Endothelial cell of umbilical vein (primary cell): ENCODE results near the gene RPL36AL. TPM values are rescaled to one million over a fixed set of nuclear protein-coding genes. Genes with fewer than 3 reads are reported as not detected.

Source experiments
- BruUV-seq: library from RNA; stranded (reverse); fragments of 400-500 nt; replicated peaks from 2 replicates; lab custom pipeline; 2021; lab: Mats Ljungman, UMichigan
- CTCF ChIA-PET: fragments of 300-600, 350-600 bp; sonication (Branson Sonifier 250); formaldehyde crosslinking; loops from one replicate; lab custom pipeline; 2021; ENCODE audit warnings: antibody characterized with exemption, inconsistent platforms; lab: Charles Lee
- POLR2A ChIA-PET: fragments of 300-600, 350-600 bp; sonication (Branson Sonifier 250); formaldehyde crosslinking; loops from one replicate; lab custom pipeline; 2021; ENCODE audit warnings: antibody characterized with exemption, inconsistent platforms; lab: Charles Lee
- DNase-seq: peaks from one replicate; pipeline ENCODE4 v3.0.0-alpha.2; 2011; ENCODE audit warnings: low read depth, low spot score
- FAIRE-seq: peaks from 2 replicates; lab custom pipeline; 2011; peaks lifted over from hg19 to GRCh38; lab: Jason Lieb, UNC
- H2AFZ ChIP-seq: 2 replicates; pipeline ENCODE4 v1.6.0; 2012; ENCODE audit warnings: low read depth, low read length, control low read depth, inconsistent platforms
- H3K27ac ChIP-seq: 2 replicates; pipeline ENCODE4 v1.5.1; 2011; ENCODE audit warnings: low read depth, mild to moderate bottlenecking, control low read depth, low read length, moderate library complexity; ENCODE audit not compliant: insufficient read depth
- H3K27me3 ChIP-seq, 2 experiments: 2 replicates each; pipeline versions ENCODE4 v1.6.0 to v1.6.1; 2011; ENCODE audit warnings: low read length in 2 of 2, mixed read lengths in 1 of 2; ENCODE audit not compliant: control insufficient read depth in 2 of 2, insufficient read depth in 2 of 2
- H3K36me3 ChIP-seq, 2 experiments: 2 replicates in 1 of 2; 3 replicates in 1 of 2; pipeline ENCODE4 v1.5.1; 2011; ENCODE audit warnings: low read length in 2 of 2, mild to moderate bottlenecking in 1 of 2, moderate library complexity in 1 of 2; ENCODE audit not compliant: control insufficient read depth in 2 of 2, insufficient read depth in 2 of 2; ENCODE audit errors: extremely low read depth in 1 of 2
- H3K4me1 ChIP-seq: 3 replicates; pipeline ENCODE4 v1.5.1; 2011; ENCODE audit warnings: mild to moderate bottlenecking, low read length; ENCODE audit not compliant: control insufficient read depth, insufficient read depth; ENCODE audit errors: extremely low read depth
- H3K4me2 ChIP-seq: 2 replicates; pipeline ENCODE4 v1.6.1; 2011; ENCODE audit warnings: low read length, control low read depth, mixed read lengths; ENCODE audit not compliant: insufficient read depth
- H3K4me3 ChIP-seq, 3 experiments: fragments of 200-600 bp in 1 of 3; sonication (generic), shearing (Covaris generic) in 1 of 3; replicated peaks in 1 of 3; 2 replicates each; pipeline ENCODE4 v1.5.1; 2011 to 2016; ENCODE audit warnings: control low read depth in 3 of 3, low read length in 3 of 3, mild to moderate bottlenecking in 2 of 3, inconsistent platforms in 1 of 3, low read depth in 1 of 3, moderate library complexity in 1 of 3; ENCODE audit not compliant: insufficient read depth in 1 of 3
- H3K79me2 ChIP-seq: 2 replicates; pipeline ENCODE4 v1.6.0; 2012; ENCODE audit warnings: low read length, inconsistent platforms; ENCODE audit not compliant: control insufficient read depth, insufficient read depth
- H3K9ac ChIP-seq: replicated peaks from 2 replicates; pipeline ENCODE3; 2011; ENCODE audit warnings: low read length, control low read depth; ENCODE audit not compliant: insufficient read depth; ENCODE audit errors: extremely low read depth
- H3K9me1 ChIP-seq: replicated peaks from 3 replicates; pipeline ENCODE4 v1.6.0; 2011; ENCODE audit warnings: mild to moderate bottlenecking, low read length; ENCODE audit not compliant: control insufficient read depth, insufficient read depth; ENCODE audit errors: extremely low read depth
- H3K9me3 ChIP-seq: replicated peaks from 2 replicates; pipeline ENCODE4 v1.5.1; 2012; ENCODE audit warnings: low read length, inconsistent platforms; ENCODE audit not compliant: control insufficient read depth, insufficient read depth
- H4K20me1 ChIP-seq: replicated peaks from 2 replicates; pipeline ENCODE3; 2011; ENCODE audit warnings: mild to moderate bottlenecking, low read length; ENCODE audit not compliant: control insufficient read depth, insufficient read depth; ENCODE audit errors: extremely low read depth
- EZH2 ChIP-seq: IDR thresholded peaks from 2 replicates; pipeline ENCODE4 v1.6.1; 2012; ENCODE audit warnings: borderline replicate concordance, low read depth, mild to moderate bottlenecking, moderate library complexity, low read length, inconsistent platforms; ENCODE audit not compliant: severe bottlenecking
- FOS ChIP-seq: IDR thresholded peaks from 2 replicates; pipeline ENCODE4 v1.6.1; 2011; ENCODE audit warnings: mild to moderate bottlenecking, low read length, moderate library complexity, borderline replicate concordance; ENCODE audit not compliant: insufficient read depth
- GATA2 ChIP-seq: IDR thresholded peaks from 2 replicates; pipeline ENCODE4 v1.7.0; 2011; ENCODE audit warnings: low read depth, mild to moderate bottlenecking, moderate library complexity, mixed read lengths, low read length; ENCODE audit not compliant: insufficient read length, insufficient read depth
- JUN ChIP-seq: IDR thresholded peaks from 2 replicates; pipeline ENCODE4 v1.6.1; 2011; ENCODE audit warnings: borderline replicate concordance, low read depth; ENCODE audit not compliant: insufficient read length, insufficient read depth
- MAX ChIP-seq: IDR thresholded peaks from 2 replicates; pipeline ENCODE4 v1.6.1; 2011; ENCODE audit not compliant: insufficient read depth, insufficient read length
- MYC ChIP-seq: IDR thresholded peaks from one replicate; pipeline ENCODE4 v1.6.1; 2011; ENCODE audit warnings: mild to moderate bottlenecking, low read depth, low read length
- POLR2A ChIP-seq: IDR thresholded peaks from 2 replicates; pipeline ENCODE4 v1.6.1; 2012; ENCODE audit warnings: low read depth, mild to moderate bottlenecking, control low read depth, low read length
- POLR2AphosphoS5 ChIP-seq: IDR thresholded peaks from 2 replicates; pipeline ENCODE4 v1.6.1; 2012; ENCODE audit warnings: low read depth, mild to moderate bottlenecking, control low read depth, low read length, moderate library complexity; ENCODE audit not compliant: insufficient read depth
- dilution Hi-C: fragments of 300-500 bp; cut with MboI; formaldehyde crosslinking; loops from one replicate; pipeline ENCODE4 v1.15.0; 2019; ENCODE audit warnings: low sequenced_read_pairs; ENCODE audit not compliant: extremely low pct_ligation_motif_present
- intact Hi-C: fragments of 100-400 bp; cut with micrococcal nuclease; formaldehyde crosslinking; loops from one replicate; pipeline ENCODE4 v1.10.0; 2022
- polyA plus RNA-seq, 4 experiments: library from polyadenylated mRNA; depleted of rRNA in 3 of 4; stranded (reverse) in 3 of 4; unstranded in 1 of 4; fragments of >200 nt; gene quantifications; 2 replicates each; pipeline versions ENCODE4 v1.2.1 to v1.2.3, GENCODE V29; 2011 to 2012; ENCODE audit warnings: missing spikeins in 1 of 4
- total RNA-seq: library from RNA; stranded (reverse); gene quantifications from 2 replicates; pipeline ENCODE4 v1.2.3, GENCODE V29; 2021
- TF ChIP-seq, protein P1 (sequence below), 2 donors: IDR thresholded peaks; 1 replicate in 1 of 2; 2 replicates in 1 of 2; pipeline ENCODE4 v1.5.1; 2011; ENCODE audit warnings: low read length in 2 of 2, mild to moderate bottlenecking in 2 of 2, moderate library complexity in 2 of 2, control low read depth in 1 of 2, inconsistent platforms in 1 of 2, low read depth in 1 of 2; ENCODE audit not compliant: insufficient read depth in 1 of 2; ENCODE audit errors: extremely low read depth in 1 of 2

The RPL36AL gene
- total and polyA plus RNA-seq, 2 donors (not counting 3 experiments of a cell fraction or from before 2014, with no cell fraction given) = 174 to 251 TPM

- BruUV-seq = no TSS peak
- ChIA-PET CTCF (interaction anchor here (1.3 kb wide), 1 partner anchor 20 kb away, joined by 7 read pairs; no protein-coding TSS in a partner anchor), POLR2A (no interaction called here)
- Histone ChIP-seq H3K9me1 (no peaks in the 10 kb centered on the region), H3K27ac (no peak overlapping the region), H3K9me3 (no peaks in the 10 kb centered on the region), H3K36me3 (peaks cover 0 to 11% of the 10 kb centered on the region in 2 experiments), H3K27me3 (no peaks in the 10 kb centered on the region), H3K4me1 (peaks cover 3% of the 10 kb centered on the region), H3K4me3 (no peak overlapping the region), H3K9ac (no peak overlapping the region), H4K20me1 (no peaks in the 10 kb centered on the region), H3K79me2 (peaks cover 53% of the 10 kb centered on the region), H2AFZ (no peak overlapping the region), H3K4me2 (no peak overlapping the region)
- TF ChIP-seq GATA2 (no peak), JUN (no peak), MAX (no peak), POLR2A (no peak), EZH2 (no peak), POLR2AphosphoS5 (no peak), FOS (no peak), MYC (no peak)
- TF ChIP-seq, protein P1, sequence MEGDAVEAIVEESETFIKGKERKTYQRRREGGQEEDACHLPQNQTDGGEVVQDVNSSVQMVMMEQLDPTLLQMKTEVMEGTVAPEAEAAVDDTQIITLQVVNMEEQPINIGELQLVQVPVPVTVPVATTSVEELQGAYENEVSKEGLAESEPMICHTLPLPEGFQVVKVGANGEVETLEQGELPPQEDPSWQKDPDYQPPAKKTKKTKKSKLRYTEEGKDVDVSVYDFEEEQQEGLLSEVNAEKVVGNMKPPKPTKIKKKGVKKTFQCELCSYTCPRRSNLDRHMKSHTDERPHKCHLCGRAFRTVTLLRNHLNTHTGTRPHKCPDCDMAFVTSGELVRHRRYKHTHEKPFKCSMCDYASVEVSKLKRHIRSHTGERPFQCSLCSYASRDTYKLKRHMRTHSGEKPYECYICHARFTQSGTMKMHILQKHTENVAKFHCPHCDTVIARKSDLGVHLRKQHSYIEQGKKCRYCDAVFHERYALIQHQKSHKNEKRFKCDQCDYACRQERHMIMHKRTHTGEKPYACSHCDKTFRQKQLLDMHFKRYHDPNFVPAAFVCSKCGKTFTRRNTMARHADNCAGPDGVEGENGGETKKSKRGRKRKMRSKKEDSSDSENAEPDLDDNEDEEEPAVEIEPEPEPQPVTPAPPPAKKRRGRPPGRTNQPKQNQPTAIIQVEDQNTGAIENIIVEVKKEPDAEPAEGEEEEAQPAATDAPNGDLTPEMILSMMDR (IDR thresholded peaks at IDR 0.05; ENCODE audit: extremely low read depth in 1 of 2, insufficient read depth in 1 of 2, low read depth in 1 of 2, low read length in 2 of 2) = no peak
- intact Hi-C loops = no loop called here
- DNase-seq (no peak), FAIRE-seq (no peak)
- dilution Hi-C loops = no loop called here
Measured at GRCh38 chr14:49637534-49638078, 17.2 kb upstream of the RPL36AL start.
